OCI-LY3 (cell line): ENCODE results near the gene MAGI1.

Source experiments
- H2AFZ ChIP-seq: fragments of 200-600, 300-600 bp; shearing (Covaris generic); 2 replicates; pipeline ENCODE4 v1.6.0; 2014; ENCODE audit warnings: antibody characterized with exemption, low read depth, low read length
- H3K27ac ChIP-seq: fragments of 200-600, 300-600 bp; sonication (generic); 2 replicates; pipeline ENCODE4 v1.5.1; 2014; ENCODE audit warnings: mild to moderate bottlenecking, low read length, moderate library complexity, mixed read lengths
- H3K27me3 ChIP-seq: fragments of 200-600, 300-600 bp; sonication (generic); 2 replicates; pipeline ENCODE4 v1.6.1; 2014; ENCODE audit warnings: low read depth, low read length, mixed read lengths
- H3K36me3 ChIP-seq: fragments of 200-600, 300-600 bp; sonication (generic); replicated peaks from 2 replicates; pipeline ENCODE3; 2014; ENCODE audit warnings: low read depth, low read length, mixed read lengths
- H3K4me1 ChIP-seq: fragments of 300-600, 200-600 bp; sonication (generic); 2 replicates; pipeline ENCODE4 v1.6.1; 2014; ENCODE audit warnings: low read length, mixed read lengths
- H3K4me2 ChIP-seq: fragments of 200-600, 300-600 bp; sonication (generic); 2 replicates; pipeline ENCODE4 v1.6.1; 2014; ENCODE audit warnings: low read length, mixed read lengths
- H3K4me3 ChIP-seq: fragments of 300-600, 200-600 bp; sonication (generic); 2 replicates; pipeline ENCODE4 v1.5.1; 2014; ENCODE audit warnings: antibody characterized with exemption, mild to moderate bottlenecking, low read length, moderate library complexity
- H3K79me2 ChIP-seq: fragments of 300-600, 200-600 bp; shearing (Covaris generic); 2 replicates; pipeline ENCODE4 v1.6.1; 2014; ENCODE audit warnings: mild to moderate bottlenecking, low read length, mixed read lengths
- H3K9ac ChIP-seq: fragments of 300-600, 200-600 bp; shearing (Covaris generic); 2 replicates; pipeline ENCODE4 v1.6.0; 2014; ENCODE audit warnings: mild to moderate bottlenecking, low read length, moderate library complexity
- H3K9me3 ChIP-seq: fragments of 200-600, 300-600 bp; shearing (Covaris generic); 2 replicates; pipeline ENCODE4 v1.6.1; 2014; ENCODE audit warnings: low read length, mixed read lengths; ENCODE audit not compliant: insufficient read depth
- H4K20me1 ChIP-seq: fragments of 200-600, 300-600 bp; sonication (generic); 2 replicates; pipeline ENCODE4 v1.6.1; 2016; ENCODE audit warnings: low read length, mixed read lengths; ENCODE audit not compliant: insufficient read depth
- EZH2phosphoT487 ChIP-seq: fragments of 200-600 bp; shearing (Covaris generic); IDR thresholded peaks from 2 replicates; pipeline ENCODE4 v1.6.1; 2018; ENCODE audit warnings: antibody characterized with exemption, mixed run types, low read depth
- TF ChIP-seq, protein P1 (sequence below): fragments of 200-600, 300-600 bp; sonication (generic); IDR thresholded peaks from 2 replicates; pipeline ENCODE4 v1.5.1; 2014; ENCODE audit warnings: antibody characterized with exemption, low read length, low read depth

The MAGI1 gene

DNA sequence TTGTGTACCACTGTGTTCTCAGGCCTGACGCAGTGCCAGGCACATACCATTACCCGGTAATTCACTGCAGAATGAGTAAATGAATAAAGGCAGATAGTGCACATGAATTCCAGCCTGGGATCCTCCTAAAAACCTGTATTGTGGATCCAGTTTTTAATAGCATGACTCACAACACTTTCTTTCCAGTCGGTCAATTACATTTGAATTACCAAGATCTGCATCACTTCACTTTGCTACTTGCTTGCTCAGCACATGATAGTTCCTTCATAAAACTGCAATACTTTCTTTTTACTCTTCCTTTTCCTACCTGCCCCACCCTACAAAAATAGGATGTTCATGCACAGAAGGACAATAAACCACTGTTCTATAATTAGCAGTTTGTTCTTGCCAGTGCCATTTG, 553.8 kb downstream of the MAGI1 start:
- Histone ChIP-seq H3K79me2 (no peaks in the 10 kb centered on the region), H3K27me3 (peaks cover 8% of the 10 kb centered on the region; the same call in 1 of the 2 replicates), H3K36me3 (no peaks in the 10 kb centered on the region), H3K9ac (no peak overlapping the region), H3K4me1 (no peaks in the 10 kb centered on the region), H3K4me2 (no peak overlapping the region), H3K9me3 (no peaks in the 10 kb centered on the region), H2AFZ (no peak overlapping the region), H3K27ac (no peak overlapping the region), H4K20me1 (no peaks in the 10 kb centered on the region), H3K4me3 (no peak overlapping the region)
- no peak for TF ChIP-seq EZH2phosphoT487
- TF ChIP-seq, protein P1, sequence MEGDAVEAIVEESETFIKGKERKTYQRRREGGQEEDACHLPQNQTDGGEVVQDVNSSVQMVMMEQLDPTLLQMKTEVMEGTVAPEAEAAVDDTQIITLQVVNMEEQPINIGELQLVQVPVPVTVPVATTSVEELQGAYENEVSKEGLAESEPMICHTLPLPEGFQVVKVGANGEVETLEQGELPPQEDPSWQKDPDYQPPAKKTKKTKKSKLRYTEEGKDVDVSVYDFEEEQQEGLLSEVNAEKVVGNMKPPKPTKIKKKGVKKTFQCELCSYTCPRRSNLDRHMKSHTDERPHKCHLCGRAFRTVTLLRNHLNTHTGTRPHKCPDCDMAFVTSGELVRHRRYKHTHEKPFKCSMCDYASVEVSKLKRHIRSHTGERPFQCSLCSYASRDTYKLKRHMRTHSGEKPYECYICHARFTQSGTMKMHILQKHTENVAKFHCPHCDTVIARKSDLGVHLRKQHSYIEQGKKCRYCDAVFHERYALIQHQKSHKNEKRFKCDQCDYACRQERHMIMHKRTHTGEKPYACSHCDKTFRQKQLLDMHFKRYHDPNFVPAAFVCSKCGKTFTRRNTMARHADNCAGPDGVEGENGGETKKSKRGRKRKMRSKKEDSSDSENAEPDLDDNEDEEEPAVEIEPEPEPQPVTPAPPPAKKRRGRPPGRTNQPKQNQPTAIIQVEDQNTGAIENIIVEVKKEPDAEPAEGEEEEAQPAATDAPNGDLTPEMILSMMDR: no peak

DNA sequence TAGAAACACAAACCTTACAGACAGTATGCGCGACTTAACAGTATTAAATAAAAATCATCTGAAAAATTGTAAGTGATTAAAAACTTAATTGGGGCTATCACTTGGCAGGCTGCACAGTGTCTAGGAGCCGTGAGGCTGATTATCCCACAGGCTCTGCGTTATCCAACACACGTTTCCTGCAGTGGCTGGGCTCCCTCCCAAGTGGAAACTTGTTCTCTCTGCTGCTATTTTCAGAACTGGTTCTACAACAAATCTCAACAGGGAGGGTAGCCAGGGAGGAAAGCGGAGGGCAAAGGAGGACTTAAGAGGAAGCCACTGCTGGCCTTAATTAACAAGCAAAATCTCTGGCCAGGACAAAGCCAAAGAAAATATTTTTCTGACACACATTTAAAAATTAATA, 555.2 kb downstream of the MAGI1 start:
- Histone ChIP-seq H3K4me3 (no peak overlapping the region), H3K27ac (no peak overlapping the region), H3K9me3 (no peaks in the 10 kb centered on the region), H3K36me3 (no peaks in the 10 kb centered on the region), H4K20me1 (no peaks in the 10 kb centered on the region), H3K27me3 (peaks cover 8% of the 10 kb centered on the region; the same call in 1 of the 2 replicates), H3K9ac (no peak overlapping the region), H3K79me2 (no peaks in the 10 kb centered on the region), H3K4me1 (no peaks in the 10 kb centered on the region), H2AFZ (no peak overlapping the region), H3K4me2 (no peak overlapping the region)
- TF ChIP-seq, protein P1: no peak
- TF ChIP-seq EZH2phosphoT487: no peak

DNA sequence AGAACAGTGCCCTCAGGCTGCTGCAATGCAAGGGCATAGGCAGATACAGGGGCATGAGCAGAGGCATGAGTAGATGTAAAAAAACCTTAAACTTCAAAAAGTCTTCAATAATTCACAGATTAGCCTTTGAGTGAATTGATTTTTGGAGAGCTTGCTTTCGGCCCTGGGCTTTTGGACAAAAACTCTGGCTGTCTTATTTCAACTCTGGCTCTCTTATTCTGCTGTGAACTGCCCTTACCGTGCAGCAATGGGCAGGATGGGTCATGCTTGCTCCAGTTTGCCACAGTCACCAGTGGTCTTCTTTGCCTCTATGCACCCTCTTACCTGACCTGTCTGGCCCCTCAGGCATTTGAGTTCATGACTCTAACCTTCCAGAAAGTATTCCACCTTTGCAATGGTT, 555.7 kb downstream of the MAGI1 start:
- H3K79me2 ChIP-seq: no peaks in the 10 kb centered on the region
- no peaks in the 10 kb centered on the region for H3K36me3 ChIP-seq
- H3K4me1 ChIP-seq: no peaks in the 10 kb centered on the region
- no peak overlapping the region for H2AFZ ChIP-seq
- H4K20me1 ChIP-seq: no peaks in the 10 kb centered on the region
- H3K4me2 ChIP-seq: no peak overlapping the region
- H3K4me3 ChIP-seq: no peak overlapping the region
- no peak overlapping the region for H3K27ac ChIP-seq
- H3K9ac ChIP-seq: no peak overlapping the region
- TF ChIP-seq, protein P1: no peak
- no peak for TF ChIP-seq EZH2phosphoT487
- H3K9me3 ChIP-seq: no peaks in the 10 kb centered on the region
- peaks cover 8% of the 10 kb centered on the region; the same call in 1 of the 2 replicates for H3K27me3 ChIP-seq

DNA sequence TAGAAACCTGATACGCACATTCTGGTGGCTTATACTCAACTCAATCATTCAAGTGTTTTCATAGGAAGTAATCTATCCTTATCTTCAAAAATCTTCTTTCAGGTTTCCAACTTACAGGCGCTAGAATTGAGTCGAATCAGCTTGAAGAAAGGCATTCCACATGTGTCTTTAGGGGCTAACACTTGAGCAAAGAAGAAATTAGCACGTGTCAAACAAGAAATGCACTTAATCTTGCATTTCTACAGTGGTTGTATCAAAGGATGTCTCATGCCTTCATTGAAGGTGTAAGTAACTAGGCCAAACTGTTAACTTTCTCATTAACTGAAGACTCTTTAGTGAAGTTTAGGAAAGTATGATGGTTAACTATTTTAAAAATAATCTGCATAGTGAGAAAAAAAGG, 557.6 kb downstream of the MAGI1 start:
- peaks cover 8% of the 10 kb centered on the region; the same call in 1 of the 2 replicates for H3K27me3 ChIP-seq
- no peak overlapping the region for H3K9ac ChIP-seq
- H3K4me1 ChIP-seq: no peaks in the 10 kb centered on the region
- no peaks in the 10 kb centered on the region for H3K9me3 ChIP-seq
- no peak overlapping the region for H3K27ac ChIP-seq
- no peak overlapping the region for H2AFZ ChIP-seq
- no peaks in the 10 kb centered on the region for H3K36me3 ChIP-seq
- no peaks in the 10 kb centered on the region for H4K20me1 ChIP-seq
- H3K4me2 ChIP-seq: no peak overlapping the region
- H3K4me3 ChIP-seq: no peak overlapping the region
- no peaks in the 10 kb centered on the region for H3K79me2 ChIP-seq
- TF ChIP-seq EZH2phosphoT487: no peak
- TF ChIP-seq, protein P1: no peak
